ENCODE measurements around the gene GADD45B.
"Not testable (repeated sequence)": the region's sequence is repeated elsewhere in the genome, so short reads cannot be mapped to it uniquely, and the experiment has no call there.

Gene GADD45B

DNA sequence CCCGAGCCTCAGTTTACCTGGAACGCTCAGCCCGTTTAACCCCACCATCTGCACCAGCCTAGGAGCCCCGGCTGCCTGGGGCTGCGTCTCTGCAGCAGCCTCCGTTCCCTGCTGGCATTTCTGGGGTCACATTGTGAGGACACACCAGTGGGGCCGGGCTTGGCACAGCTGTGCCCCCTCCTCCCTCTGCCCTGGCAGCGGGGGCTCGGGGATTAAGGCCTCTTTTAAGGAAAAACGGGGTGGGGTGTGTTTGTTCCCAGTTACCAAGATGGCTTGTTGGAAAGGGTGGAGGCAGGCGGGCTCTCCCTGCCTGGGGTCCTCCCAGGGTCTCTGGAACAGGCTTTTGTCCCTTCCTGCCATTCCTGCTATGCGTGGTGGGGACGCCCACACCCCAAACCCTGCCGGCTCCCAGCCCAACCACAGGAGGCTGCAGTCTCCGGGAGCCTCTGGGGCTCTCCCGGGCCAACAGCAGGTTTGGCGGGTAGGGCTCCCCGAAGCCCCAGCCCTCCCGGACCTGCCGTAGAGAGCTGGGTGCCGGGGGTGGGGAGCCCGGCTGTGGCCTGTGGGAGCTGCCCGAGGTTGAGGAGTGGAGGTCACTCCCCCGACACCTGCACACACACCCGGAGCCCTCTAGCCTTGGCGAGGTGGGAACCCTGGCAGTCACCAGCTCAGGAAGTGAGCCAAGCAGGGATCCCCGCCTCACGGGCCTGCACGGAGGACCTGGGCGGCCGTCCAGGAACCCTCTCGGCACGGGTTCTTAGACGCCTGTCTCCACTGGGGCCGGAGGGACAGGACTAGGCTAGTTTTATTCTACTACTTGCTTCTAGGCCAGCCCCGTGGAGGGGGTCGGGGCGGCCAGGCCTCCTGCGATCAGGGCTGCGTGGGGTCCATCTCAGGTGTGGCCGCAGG, 36.9 kb downstream of the GADD45B start:
- no peak for DNase-seq (ENCODE audit: extremely low read depth in 1 of 2, low read depth in 1 of 2)

DNA sequence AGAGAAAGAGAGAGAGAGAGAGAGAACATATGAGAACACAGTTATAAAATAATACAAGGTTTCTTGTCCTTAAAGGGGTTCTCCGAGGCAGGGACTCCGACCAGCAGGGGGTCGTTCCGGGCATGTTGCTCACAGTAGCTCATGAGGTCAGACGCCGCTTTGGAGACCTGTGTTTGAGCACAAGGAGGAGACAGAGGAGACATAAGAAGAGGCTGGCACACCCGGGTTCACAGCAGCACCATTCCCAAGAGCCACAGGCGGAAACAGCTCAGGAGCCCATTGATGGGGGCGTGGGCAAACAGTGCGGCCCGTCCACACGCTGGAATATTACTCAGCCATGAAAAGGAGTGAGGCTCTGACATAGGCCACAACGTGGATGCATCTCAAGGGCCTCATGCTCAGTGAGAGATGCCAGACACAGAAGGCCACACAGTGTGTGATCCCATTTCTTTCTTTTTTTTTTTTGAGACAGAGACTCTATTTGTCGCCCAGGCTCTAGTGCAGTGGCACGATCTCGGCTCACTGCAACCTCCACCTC, 39.1 kb downstream of the GADD45B start:
- no peak for DNase-seq (ENCODE audit: extremely low read depth in 1 of 2, low read depth in 1 of 2)

DNA sequence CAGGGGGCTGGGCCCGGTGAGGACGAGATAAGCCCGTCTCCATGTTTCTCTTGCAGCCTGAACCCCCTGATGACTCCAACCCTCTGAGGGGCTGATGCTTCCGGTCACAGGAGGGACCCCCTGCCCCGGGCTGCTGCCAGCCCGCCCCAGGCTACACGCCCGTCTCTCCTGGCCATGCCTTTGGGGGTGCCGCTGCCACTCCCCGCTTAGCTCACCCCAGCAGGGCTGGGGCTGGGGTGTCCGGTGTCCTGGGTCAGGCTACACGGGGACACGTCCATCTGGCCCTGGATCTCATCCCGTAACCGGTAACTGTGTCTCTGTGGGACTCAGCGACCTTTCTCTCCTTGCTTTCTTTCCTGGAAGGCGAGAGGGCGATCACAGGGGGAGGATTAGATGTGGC, 40.8 kb downstream of the GADD45B start:
- DNase-seq (ENCODE audit: extremely low read depth in 1 of 2, low read depth in 1 of 2), result no peak

DNA sequence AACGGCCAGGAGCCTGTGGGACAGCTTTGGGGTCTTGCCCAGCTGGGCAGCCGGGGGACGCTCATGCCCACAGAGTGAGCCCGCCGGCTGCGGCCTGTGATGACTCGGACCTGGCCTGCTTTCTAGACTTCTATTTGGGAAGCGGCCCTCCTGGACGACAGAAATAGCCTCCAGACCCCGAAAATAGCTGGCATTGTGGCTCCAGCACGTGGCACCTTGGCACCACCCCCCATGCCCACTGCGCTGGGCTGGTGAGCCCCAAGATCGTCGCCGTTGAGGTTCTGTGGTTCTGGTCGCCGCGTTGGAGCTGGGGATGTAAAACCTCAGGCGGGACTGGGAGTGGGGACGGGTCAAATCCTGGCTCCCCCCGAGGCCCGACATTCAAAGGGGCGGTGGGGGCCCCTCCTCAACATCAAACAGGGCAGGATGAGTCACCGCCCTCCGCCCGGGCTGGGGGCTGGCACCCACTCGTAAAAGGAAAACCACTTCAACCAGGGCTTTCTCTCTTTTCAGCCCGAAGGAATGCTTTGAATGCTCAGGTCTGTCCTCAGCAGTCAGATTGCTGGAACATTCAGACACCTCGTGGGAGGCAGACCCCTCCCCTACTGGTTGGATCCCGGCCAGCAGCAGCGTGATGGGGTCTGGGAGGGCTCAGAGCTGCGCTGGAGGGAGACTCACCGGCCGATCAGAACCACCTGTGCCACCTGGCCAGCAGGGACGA, 42.1 kb downstream of the GADD45B start:
- DNase-seq (ENCODE audit: extremely low read depth in 1 of 2, low read depth in 1 of 2), result no peak

DNA sequence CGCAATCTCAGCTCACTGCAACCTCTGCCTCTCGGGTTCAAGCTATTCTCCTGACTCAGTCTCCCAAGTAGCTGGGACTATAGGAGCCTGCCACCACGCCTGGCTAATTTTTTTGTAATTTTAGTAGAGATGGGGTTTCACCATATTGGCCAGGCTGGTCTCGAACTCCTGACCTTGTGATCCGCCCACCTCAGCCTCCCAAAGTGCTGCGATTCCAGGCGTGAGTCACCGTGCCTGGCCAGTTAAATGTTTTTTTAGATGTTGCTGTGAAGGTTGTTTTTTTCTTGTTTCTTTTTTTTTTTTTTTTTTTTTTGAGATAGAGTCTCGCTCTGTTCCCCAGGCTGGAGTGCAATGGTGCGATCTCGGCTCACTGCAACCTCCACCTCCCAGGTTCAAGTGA, 42.9 kb downstream of the GADD45B start:
- not testable (repeated sequence) for DNase-seq (ENCODE audit: extremely low read depth in 1 of 2, low read depth in 1 of 2)

DNA sequence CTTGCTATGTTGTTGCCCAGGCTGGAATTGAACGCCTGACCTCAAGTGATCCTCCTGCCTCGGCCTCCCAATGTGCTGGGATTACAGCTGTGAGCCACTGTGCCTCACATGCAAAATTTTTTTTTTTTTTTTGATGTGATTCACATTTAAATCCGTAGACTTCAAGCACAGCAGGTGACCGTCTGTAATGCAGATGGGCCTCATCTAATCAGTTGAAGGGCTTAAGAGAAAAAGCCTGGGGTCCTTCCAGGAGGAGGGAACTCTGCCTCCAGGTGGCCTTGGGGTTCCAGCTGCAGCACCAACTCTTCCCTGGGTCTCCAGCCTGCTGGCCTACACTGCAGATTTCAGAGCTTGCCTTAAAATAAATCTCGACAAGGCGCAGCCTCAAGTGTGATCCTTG, 43.6 kb downstream of the GADD45B start:
- no peak for DNase-seq (ENCODE audit: extremely low read depth in 1 of 2, low read depth in 1 of 2)

DNA sequence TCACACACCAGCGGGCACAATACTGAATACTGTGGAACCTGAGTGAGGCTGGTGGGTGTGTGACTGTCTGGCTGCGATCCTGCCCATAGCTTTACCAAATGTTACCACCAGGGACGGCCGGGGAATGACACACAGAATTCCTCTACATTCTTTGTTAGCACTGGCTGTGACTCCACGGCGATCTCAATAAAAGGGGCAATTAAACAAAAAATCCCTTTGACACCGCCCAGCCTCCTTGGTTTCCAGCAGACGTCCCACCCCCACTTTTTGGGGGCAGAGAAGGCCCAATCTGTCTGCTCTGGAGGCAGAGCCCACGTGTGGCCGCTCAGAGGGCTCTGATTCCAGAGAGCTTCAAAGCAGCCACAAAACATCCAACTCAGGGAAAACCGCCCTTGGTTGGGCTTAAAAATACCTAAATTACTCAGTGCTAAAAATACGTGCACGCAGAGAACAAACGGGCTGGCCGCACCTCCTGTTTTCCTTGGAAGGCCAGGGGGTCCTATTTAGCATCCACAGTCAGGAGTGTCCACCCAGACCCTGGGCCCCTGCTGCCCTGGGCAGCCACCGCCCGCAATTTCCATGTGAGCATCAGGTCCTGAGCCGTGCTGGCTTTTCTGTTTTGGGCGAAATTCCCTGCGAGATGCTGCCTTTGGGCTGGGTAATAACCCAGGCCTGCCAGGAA, 47.8 kb downstream of the GADD45B start:
- no peak for DNase-seq (ENCODE audit: extremely low read depth in 1 of 2, low read depth in 1 of 2)

DNA sequence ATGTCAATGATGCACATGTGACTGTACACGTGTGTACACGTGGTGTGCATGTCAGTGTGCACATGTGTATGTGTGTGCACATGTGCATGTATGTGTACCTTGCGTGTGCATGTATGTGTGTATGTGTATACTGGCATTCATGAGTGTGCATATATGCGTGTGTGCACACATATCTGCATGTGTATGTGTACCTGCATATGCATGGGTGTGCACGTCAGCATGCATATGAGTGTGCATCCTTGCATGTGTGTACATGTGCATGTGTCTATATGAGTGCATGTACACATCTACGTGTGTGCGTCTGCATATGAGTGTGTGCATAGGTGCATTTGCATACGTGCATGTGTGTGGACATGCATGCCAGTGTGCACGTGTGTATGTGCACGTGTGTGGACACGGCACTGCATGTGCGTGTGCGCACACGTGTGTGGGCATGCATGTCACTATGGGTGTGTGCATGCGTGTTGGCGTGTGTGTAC, 48.5 kb downstream of the GADD45B start:
- DNase-seq (ENCODE audit: extremely low read depth in 1 of 2, low read depth in 1 of 2), result no peak

DNA sequence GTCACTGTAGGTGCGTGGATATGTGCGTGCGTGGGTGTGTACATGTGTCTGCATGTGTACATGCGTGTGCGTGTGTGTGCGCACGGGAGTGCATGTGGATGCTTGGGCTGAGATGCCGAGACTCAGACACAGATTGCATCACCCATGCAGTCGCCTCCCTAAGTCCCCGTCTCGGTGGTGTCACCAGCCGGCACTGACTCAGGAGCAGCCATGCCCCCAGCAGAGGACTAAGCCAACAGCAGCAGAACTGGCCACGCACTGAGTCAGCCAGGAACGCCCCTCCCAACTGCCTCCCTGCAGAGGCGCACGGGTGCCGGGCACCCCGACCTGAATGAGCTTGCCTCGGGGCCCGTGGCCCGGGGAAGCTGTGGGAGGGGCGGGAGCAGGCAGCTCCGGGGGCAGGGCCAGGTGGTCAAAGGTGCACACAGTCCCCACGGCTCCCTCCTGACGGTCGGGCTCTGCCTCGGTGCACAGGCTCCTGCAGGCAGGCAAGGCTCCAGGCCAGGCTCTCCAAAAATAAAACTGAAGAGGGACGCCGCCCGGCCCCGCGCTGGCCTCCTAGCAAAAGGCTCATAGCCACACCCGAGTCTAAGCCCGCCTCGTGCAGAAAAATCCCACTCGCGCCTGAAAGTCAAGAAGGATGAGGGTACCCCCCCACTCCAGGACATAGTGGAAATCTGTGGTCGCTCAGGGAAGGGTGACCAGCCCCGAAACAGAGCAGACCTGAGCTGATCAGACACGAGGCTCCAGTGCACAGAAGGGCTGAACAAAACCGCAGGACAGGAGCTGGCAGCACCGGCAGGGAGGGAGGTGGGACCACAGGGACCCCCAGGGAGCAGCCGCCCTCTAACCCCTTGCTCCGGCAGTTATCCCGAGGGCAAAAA, 49.2 kb downstream of the GADD45B start:
- DNase-seq (ENCODE audit: extremely low read depth in 1 of 2, low read depth in 1 of 2), result no peak

DNA sequence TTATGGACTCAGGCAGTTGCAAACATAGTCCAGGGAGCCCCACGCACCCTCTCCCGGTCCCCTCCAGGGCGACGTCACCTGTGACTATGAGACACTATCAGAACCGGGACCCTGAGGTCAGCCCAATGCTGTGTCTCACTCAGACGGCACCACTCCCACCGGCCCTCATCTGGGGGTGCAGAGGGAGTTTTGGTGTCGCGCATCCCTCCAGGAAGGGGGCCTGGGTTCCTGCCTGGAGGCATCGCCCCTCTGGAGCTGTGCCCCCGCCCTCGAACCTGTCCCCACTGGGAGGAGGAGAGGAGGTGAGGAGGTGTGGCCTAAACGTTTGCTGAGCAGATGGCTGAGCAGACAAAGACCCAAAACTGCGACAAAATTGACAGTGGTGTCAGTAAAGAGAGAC, 51.2 kb downstream of the GADD45B start:
- no peak for DNase-seq (ENCODE audit: extremely low read depth in 1 of 2, low read depth in 1 of 2)

DNA sequence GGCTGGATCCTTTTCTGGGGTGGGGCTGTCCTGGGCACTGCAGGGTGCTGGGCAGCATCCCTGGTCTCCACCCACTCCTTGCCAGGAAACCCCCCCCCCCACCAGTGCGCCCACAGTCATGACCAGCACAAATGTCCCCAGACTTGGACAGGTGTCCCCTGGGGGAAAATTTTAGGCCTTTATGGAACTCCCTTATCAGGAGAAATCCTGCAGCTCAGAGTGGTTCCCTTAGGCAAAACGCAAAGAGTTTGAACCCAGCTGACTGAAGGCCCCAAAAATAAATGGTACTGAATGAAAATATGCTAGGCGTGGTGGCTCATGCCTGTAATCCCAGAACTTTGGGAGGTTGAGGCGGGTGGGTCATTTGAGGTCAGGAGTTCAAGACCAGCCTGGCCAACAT, 51.8 kb downstream of the GADD45B start:
- DNase-seq (ENCODE audit: extremely low read depth in 1 of 2, low read depth in 1 of 2), result no peak

Data from activated CD8-positive, alpha-beta memory T cell treated with anti-CD3 and anti-CD28 coated beads for 1 hour (primary cell).